SU-DHL-6 (cell line): Measurements from ENCODE around the gene ZMPSTE24.

Source experiments
- H2AFZ ChIP-seq: fragments of 200-600 bp; sonication (generic); 2 replicates; pipeline ENCODE4 v1.6.1; 2014; ENCODE audit warnings: low read depth, mild to moderate bottlenecking, moderate library complexity, mixed read lengths, antibody characterized with exemption, low read length; ENCODE audit not compliant: severe bottlenecking
- H3F3A ChIP-seq: fragments of 200-600 bp; shearing (Covaris generic); 2 replicates; pipeline ENCODE4 v1.6.0; 2016; ENCODE audit warnings: antibody characterized with exemption, mild to moderate bottlenecking; ENCODE audit not compliant: insufficient read depth
- H3K27ac ChIP-seq: fragments of 200-600 bp; sonication (generic); 2 replicates; pipeline ENCODE4 v1.5.1; 2016; ENCODE audit warnings: low read depth, mild to moderate bottlenecking, low read length, moderate library complexity, mixed read lengths
- H3K27me3 ChIP-seq: fragments of 200-600 bp; sonication (generic), shearing (Covaris generic); 2 replicates; pipeline ENCODE4 v1.6.0; 2014; ENCODE audit warnings: mild to moderate bottlenecking, low read length
- H3K36me3 ChIP-seq: fragments of 200-600 bp; sonication (generic); 2 replicates; pipeline ENCODE4 v1.6.1; 2014; ENCODE audit warnings: mild to moderate bottlenecking, low read length, mixed read lengths
- H3K4me2 ChIP-seq: fragments of 300-600, 200-600 bp; shearing (Covaris generic), sonication (generic); 2 replicates; pipeline ENCODE4 v1.6.0; 2014; ENCODE audit warnings: low read length, low read depth, mild to moderate bottlenecking; ENCODE audit not compliant: poor library complexity, severe bottlenecking
- H3K4me3 ChIP-seq: fragments of 200-600 bp; sonication (generic); 2 replicates; pipeline ENCODE4 v1.5.1; 2014; ENCODE audit warnings: antibody characterized with exemption, low read length, mild to moderate bottlenecking, mixed read lengths; ENCODE audit not compliant: insufficient read depth, poor library complexity, severe bottlenecking
- H3K79me2 ChIP-seq: fragments of 200-600 bp; sonication (generic); 2 replicates; pipeline ENCODE4 v1.6.1; 2014; ENCODE audit warnings: mild to moderate bottlenecking, low read length, moderate library complexity; ENCODE audit not compliant: insufficient read depth
- H3K9ac ChIP-seq: fragments of 200-600 bp; sonication (generic); 2 replicates; pipeline ENCODE4 v1.7.0; 2014; ENCODE audit warnings: mild to moderate bottlenecking, low read length
- H3K9me2 ChIP-seq: fragments of 200-600 bp; sonication (generic); replicated peaks from 2 replicates; pipeline ENCODE4 v1.6.1; 2014; ENCODE audit warnings: low read length; ENCODE audit not compliant: insufficient read depth
- H3K9me3 ChIP-seq: fragments of 200-600 bp; sonication (generic); 2 replicates; pipeline ENCODE4 v1.6.1; 2014; ENCODE audit warnings: low read length, mixed read lengths; ENCODE audit not compliant: insufficient read depth
- H4K20me1 ChIP-seq: fragments of 200-600 bp; sonication (generic); 2 replicates; pipeline ENCODE4 v1.6.1; 2014; ENCODE audit warnings: low read depth, mild to moderate bottlenecking, antibody characterized with exemption, low read length, moderate library complexity, mixed read lengths
- CTCF ChIP-seq: fragments of 200-600 bp; sonication (generic); IDR thresholded peaks from one replicate; pipeline ENCODE4 v1.5.1; 2017; ENCODE audit warnings: antibody characterized with exemption, mild to moderate bottlenecking, low read length, moderate library complexity; ENCODE audit not compliant: insufficient read depth, poor library complexity, severe bottlenecking
- EZH2phosphoT487 ChIP-seq: fragments of 200-600 bp; sonication (generic), shearing (Covaris generic); conservative IDR thresholded peaks from 2 replicates; pipeline ENCODE4 v1.6.1; 2018; ENCODE audit warnings: mild to moderate bottlenecking, antibody characterized with exemption, low read length, moderate library complexity, mixed read lengths

ZMPSTE24 gene

DNA sequence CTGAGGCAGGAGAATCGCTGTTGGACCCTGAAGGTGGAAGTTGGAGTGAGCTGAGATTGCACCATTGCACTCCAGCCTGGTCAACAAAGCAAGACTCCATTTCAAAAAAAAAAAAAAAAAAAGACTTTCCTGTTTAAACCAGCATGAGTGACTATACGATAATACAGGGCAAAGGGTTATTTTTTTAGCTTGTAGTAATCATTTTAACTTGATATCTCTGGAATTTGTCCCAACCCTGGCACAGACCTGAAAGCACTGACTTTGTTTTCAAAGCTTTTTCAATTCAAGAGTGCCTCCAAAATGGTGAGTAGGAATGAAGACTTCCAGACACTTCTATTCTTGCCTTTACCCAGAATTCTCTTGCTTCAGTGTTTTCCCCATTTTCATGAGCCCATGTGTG lies 14.7 kb upstream of the ZMPSTE24 start:
- no peaks in the 10 kb centered on the region for H3K9me3 ChIP-seq
- no peak overlapping the region for H2AFZ ChIP-seq
- no peaks in the 10 kb centered on the region for H3K27me3 ChIP-seq
- TF ChIP-seq EZH2phosphoT487 (no peak), CTCF (no peak)
- H3K79me2 ChIP-seq, result no peaks in the 10 kb centered on the region
- peaks cover 27% of the 10 kb centered on the region; the same call in 1 of the 2 replicates for H3F3A ChIP-seq
- no peak overlapping the region for H3K4me2 ChIP-seq
- H3K9ac ChIP-seq, result no peak overlapping the region
- no peak overlapping the region for H3K27ac ChIP-seq
- no peaks in the 10 kb centered on the region for H4K20me1 ChIP-seq
- no peaks in the 10 kb centered on the region for H3K9me2 ChIP-seq
- H3K4me3 ChIP-seq, result no peak overlapping the region
- H3K36me3 ChIP-seq, result no peaks in the 10 kb centered on the region

DNA sequence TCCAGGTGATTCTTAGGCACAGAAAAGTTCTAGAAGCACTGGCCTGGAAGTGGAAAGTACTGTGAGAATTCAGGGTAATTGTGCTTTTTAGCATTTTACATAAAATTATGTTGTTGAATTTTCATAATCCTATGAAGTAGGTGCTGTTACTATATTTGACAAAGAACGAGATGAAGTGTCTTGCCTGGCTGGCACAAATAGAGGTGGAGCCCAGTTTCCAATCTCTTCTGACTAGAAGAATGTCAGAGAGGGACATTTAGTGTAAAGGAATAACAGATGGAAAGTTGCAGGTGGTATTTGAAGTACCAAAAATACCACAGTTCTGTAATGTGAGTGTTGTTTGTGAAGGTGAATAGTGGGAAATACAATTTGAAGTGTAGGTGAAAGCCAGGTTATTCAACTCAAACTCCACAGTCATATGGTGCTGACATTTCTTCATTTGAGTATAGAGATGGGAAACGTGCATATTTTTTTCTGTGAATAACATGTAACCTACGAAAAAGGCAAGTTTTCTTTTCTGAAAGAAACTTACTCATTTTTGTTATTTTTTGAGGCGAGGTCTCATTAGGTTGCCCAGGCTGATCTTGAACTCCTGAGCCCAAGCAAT lies 13.8 kb upstream of the ZMPSTE24 start:
- no peaks in the 10 kb centered on the region for H3K27me3 ChIP-seq
- no peaks in the 10 kb centered on the region for H3K9me3 ChIP-seq
- H3F3A ChIP-seq, result peaks cover 27% of the 10 kb centered on the region; the same call in 1 of the 2 replicates
- H3K4me2 ChIP-seq, result no peak overlapping the region
- no peaks in the 10 kb centered on the region for H3K9me2 ChIP-seq
- H2AFZ ChIP-seq, result no peak overlapping the region
- no peak for TF ChIP-seq CTCF
- TF ChIP-seq EZH2phosphoT487, result no peak
- H3K36me3 ChIP-seq, result no peaks in the 10 kb centered on the region
- no peak overlapping the region for H3K27ac ChIP-seq
- H4K20me1 ChIP-seq, result no peaks in the 10 kb centered on the region
- no peak overlapping the region for H3K4me3 ChIP-seq
- no peaks in the 10 kb centered on the region for H3K79me2 ChIP-seq
- no peak overlapping the region for H3K9ac ChIP-seq

GRCh38 chr1:40245686-40246085 lies 12.3 kb upstream of the ZMPSTE24 start:
- no peaks in the 10 kb centered on the region for H3K36me3 ChIP-seq
- no peak overlapping the region for H3K27ac ChIP-seq
- no peak for TF ChIP-seq CTCF
- no peak for TF ChIP-seq EZH2phosphoT487
- no peaks in the 10 kb centered on the region for H3K9me3 ChIP-seq
- peaks cover 18% of the 10 kb centered on the region; the same call in 1 of the 2 replicates for H3F3A ChIP-seq
- no peak overlapping the region for H3K4me2 ChIP-seq
- no peaks in the 10 kb centered on the region for H4K20me1 ChIP-seq
- no peak overlapping the region for H3K9ac ChIP-seq
- H3K9me2 ChIP-seq, result no peaks in the 10 kb centered on the region
- no peaks in the 10 kb centered on the region for H3K79me2 ChIP-seq
- no peaks in the 10 kb centered on the region for H3K27me3 ChIP-seq
- no peak overlapping the region for H3K4me3 ChIP-seq
- no peak overlapping the region for H2AFZ ChIP-seq
